ENCODE data around the gene ZBTB24. TPM values are rescaled to one million over a fixed set of nuclear protein-coding genes. Genes with fewer than 3 reads are reported as not detected.
A peak's percentile ranks its signal among the peaks of the same experiment; 100 is the strongest.

Gene ZBTB24
- polyA plus RNA-seq, 1 experiment = 4.4 TPM

- POLR2A ChIA-PET = interaction anchor here (0.9 kb wide), 1 partner anchor 8 kb away, joined by 3 read pairs; the partner anchor contains the start of genes PPIL6 and SMPD2
- CTCF ChIA-PET = no interaction called here
- no peak for TF ChIP-seq CTCF (IDR thresholded peaks at IDR 0.05; ENCODE audit: low read depth, low read length)
Measured at GRCh38 chr6:109449064-109449794, 33.8 kb downstream of the ZBTB24 start.

DNA sequence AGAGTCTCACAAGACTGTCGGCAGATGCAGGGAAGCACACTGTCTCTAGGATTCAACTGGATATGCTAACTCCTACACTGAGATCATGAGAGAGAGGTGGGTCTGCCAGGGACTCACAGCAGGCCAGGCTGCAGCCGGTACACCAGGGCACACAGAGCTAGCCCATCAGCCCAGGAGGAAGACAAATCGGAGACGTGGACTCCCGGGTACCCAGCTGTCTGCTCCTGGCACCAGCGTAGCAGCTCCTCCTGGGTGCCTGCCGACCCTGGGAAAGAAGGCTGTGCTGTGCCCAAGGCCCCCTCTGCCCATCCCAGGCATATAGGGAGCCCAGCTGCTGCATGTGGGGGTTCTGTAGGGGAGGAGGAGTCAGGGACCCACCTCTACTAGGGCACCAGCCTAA lies 34.4 kb downstream of the ZBTB24 start:
- Histone ChIP-seq H3K4me3 (ENCODE audit: low read depth, low read length) (no peak overlapping the region), H3K27ac (ENCODE audit: low read depth, low read length) (peak overlapping the region; percentile 11), H3K9me3 (ENCODE audit: control insufficient read depth, insufficient read depth, low read length) (no peaks in the 10 kb centered on the region; the same call in 1 of the 2 replicates), H3K27me3 (ENCODE audit: control insufficient read depth, insufficient read depth, low read length) (no peaks in the 10 kb centered on the region)
- no peak for TF ChIP-seq CTCF (IDR thresholded peaks at IDR 0.05; ENCODE audit: low read depth, low read length)
- DNase-seq (ENCODE audit: low read depth, low spot score) = no peak
- POLR2A ChIA-PET = interaction anchor here (0.5 kb wide), 1 partner anchor 65 kb away, joined by 4 read pairs; no protein-coding TSS in a partner anchor
- CTCF ChIA-PET = no interaction called here

More at GRCh38 chr6:109449064-109449794, 33.8 kb downstream of the ZBTB24 start:
- Histone ChIP-seq H3K4me3 (ENCODE audit: low read depth, low read length) (no peak overlapping the region), H3K9me3 (ENCODE audit: control insufficient read depth, insufficient read depth, low read length) (no peaks in the 10 kb centered on the region; the same call in 1 of the 2 replicates), H3K27ac (ENCODE audit: low read depth, low read length) (no peak overlapping the region), H3K27me3 (ENCODE audit: control insufficient read depth, insufficient read depth, low read length) (no peaks in the 10 kb centered on the region)
- no peak for DNase-seq (ENCODE audit: low read depth, low spot score)

DNA sequence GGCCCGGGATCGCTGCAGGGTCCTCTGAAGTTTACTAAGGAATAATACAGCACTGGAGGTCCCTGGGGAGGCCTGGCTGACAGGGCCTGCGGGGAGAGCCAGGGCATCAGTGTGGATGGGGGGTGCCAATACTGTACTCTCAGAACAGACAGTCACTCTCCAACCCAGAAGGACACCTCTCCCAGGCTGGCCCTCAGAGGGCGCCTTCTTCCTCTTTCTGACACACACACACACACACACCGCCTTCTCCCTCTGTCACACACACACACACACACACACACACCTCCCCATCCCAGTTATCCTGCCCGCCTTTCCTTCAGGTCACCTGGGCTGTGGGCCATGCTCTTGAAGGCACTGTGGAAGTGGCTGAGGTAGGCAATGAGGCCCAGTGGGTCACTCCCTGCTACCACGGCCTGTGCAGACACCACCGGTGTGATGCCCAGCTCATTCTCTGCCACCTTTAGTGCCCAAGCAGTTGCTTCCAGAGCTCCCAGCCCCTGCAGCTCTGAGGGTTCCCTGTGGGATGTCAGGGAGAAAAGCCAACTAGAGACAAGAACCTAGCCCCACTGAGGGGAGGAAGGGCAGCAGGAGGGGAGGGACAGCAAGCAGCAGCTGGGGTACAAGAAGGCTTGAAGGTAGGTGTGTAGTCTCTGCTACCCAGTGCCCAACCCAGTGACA lies 35.0 kb downstream of the ZBTB24 start:
- POLR2A ChIA-PET = interaction anchor here (0.5 kb wide), 1 partner anchor 64 kb away, joined by 4 read pairs; no protein-coding TSS in a partner anchor
- no peak for TF ChIP-seq CTCF (IDR thresholded peaks at IDR 0.05; ENCODE audit: low read depth, low read length)
- no peak for DNase-seq (ENCODE audit: low read depth, low spot score)
- Histone ChIP-seq H3K9me3 (ENCODE audit: control insufficient read depth, insufficient read depth, low read length) (no peaks in the 10 kb centered on the region; the same call in 1 of the 2 replicates), H3K27ac (ENCODE audit: low read depth, low read length) (no peak overlapping the region), H3K4me3 (ENCODE audit: low read depth, low read length) (no peak overlapping the region), H3K27me3 (ENCODE audit: control insufficient read depth, insufficient read depth, low read length) (no peaks in the 10 kb centered on the region)
- CTCF ChIA-PET = no interaction called here

DNA sequence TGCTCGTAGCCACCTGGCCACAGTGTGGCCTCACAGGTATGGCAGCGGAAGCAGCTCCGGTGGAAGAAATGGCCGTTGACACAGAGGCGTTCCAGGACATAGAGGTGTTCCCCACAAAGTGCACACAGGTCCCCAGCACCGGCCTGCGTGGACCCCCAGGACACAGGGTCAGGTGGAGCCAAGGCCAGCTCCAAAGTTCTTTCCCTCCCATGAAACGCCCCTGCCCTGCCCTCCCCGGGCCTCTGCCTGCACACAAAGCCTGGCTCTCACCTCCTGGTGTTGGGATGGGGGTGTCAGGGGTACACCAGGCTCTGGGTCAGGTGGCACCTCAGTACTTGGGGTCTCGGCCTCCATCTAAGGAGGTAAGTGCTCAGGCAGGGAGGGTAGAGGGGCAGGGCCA lies 35.9 kb downstream of the ZBTB24 start:
- DNase-seq (ENCODE audit: low read depth, low spot score) = no peak
- TF ChIP-seq CTCF (IDR thresholded peaks at IDR 0.05; ENCODE audit: low read depth, low read length) = no peak
- CTCF ChIA-PET = no interaction called here
- POLR2A ChIA-PET = no interaction called here
- H3K27me3 ChIP-seq (ENCODE audit: control insufficient read depth, insufficient read depth, low read length) = no peaks in the 10 kb centered on the region
- H3K27ac ChIP-seq (ENCODE audit: low read depth, low read length) = no peak overlapping the region
- no peaks in the 10 kb centered on the region; the same call in 1 of the 2 replicates for H3K9me3 ChIP-seq (ENCODE audit: control insufficient read depth, insufficient read depth, low read length)
- H3K4me3 ChIP-seq (ENCODE audit: low read depth, low read length) = no peak overlapping the region

GRCh38 chr6:109446541-109446940 lies 36.5 kb downstream of the ZBTB24 start:
- Histone ChIP-seq H3K27ac (ENCODE audit: low read depth, low read length) (no peak overlapping the region), H3K9me3 (ENCODE audit: control insufficient read depth, insufficient read depth, low read length) (no peaks in the 10 kb centered on the region; the same call in 1 of the 2 replicates), H3K4me3 (ENCODE audit: low read depth, low read length) (no peak overlapping the region), H3K27me3 (ENCODE audit: control insufficient read depth, insufficient read depth, low read length) (no peaks in the 10 kb centered on the region)
- CTCF ChIA-PET = no interaction called here
- no peak for TF ChIP-seq CTCF (IDR thresholded peaks at IDR 0.05; ENCODE audit: low read depth, low read length)
- DNase-seq (ENCODE audit: low read depth, low spot score) = no peak
- POLR2A ChIA-PET = no interaction called here
